OCI-LY1 (cell line): ENCODE measurements around the gene PHLPP1.

Source experiments
- H2AFZ ChIP-seq: fragments of 200-600 bp; sonication (generic), shearing (Covaris generic); 2 replicates; pipeline ENCODE4 v1.6.0; 2014; ENCODE audit warnings: antibody characterized with exemption, mild to moderate bottlenecking, low read length
- H3F3A ChIP-seq: fragments of 200-600 bp; sonication (generic), shearing (Covaris generic); 2 replicates; pipeline ENCODE4 v1.6.0; 2014; ENCODE audit warnings: mild to moderate bottlenecking, antibody characterized with exemption, low read length, moderate library complexity; ENCODE audit not compliant: insufficient read depth
- H3K27ac ChIP-seq: fragments of 200-600 bp; sonication (generic); 2 replicates; pipeline ENCODE4 v1.5.1; 2014; ENCODE audit warnings: low read length, mixed run types, mild to moderate bottlenecking, low read depth; ENCODE audit not compliant: poor library complexity, severe bottlenecking
- H3K27me3 ChIP-seq: fragments of 200-600 bp; sonication (generic); 2 replicates; pipeline ENCODE4 v1.6.0; 2014; ENCODE audit warnings: antibody characterized with exemption, mild to moderate bottlenecking, low read length, moderate library complexity; ENCODE audit not compliant: insufficient read depth
- H3K36me3 ChIP-seq: fragments of 200-600 bp; sonication (generic); 2 replicates; pipeline ENCODE4 v1.6.1; 2014; ENCODE audit warnings: mild to moderate bottlenecking, antibody characterized with exemption, low read length, moderate library complexity, mixed read lengths; ENCODE audit not compliant: insufficient read depth
- H3K4me1 ChIP-seq: fragments of 200-600 bp; sonication (generic); 2 replicates; pipeline ENCODE4 v1.5.1; 2014; ENCODE audit warnings: mild to moderate bottlenecking, low read length, moderate library complexity; ENCODE audit not compliant: insufficient read depth, severe bottlenecking
- H3K4me2 ChIP-seq: fragments of 200-600 bp; sonication (generic), shearing (Covaris generic); 2 replicates; pipeline ENCODE4 v1.6.1; 2014; ENCODE audit warnings: low read length
- H3K4me3 ChIP-seq: fragments of 200-600 bp; sonication (generic); 2 replicates; pipeline ENCODE4 v1.5.1; 2014; ENCODE audit warnings: low read length, low read depth, mild to moderate bottlenecking, mixed read lengths; ENCODE audit not compliant: poor library complexity, severe bottlenecking
- H3K79me2 ChIP-seq: fragments of 200-600 bp; shearing (Covaris generic); 2 replicates; pipeline ENCODE4 v1.6.1; 2016; ENCODE audit warnings: mixed run types, low read length, mixed read lengths; ENCODE audit not compliant: insufficient read depth
- H3K9ac ChIP-seq: fragments of 200-600 bp; sonication (generic), shearing (Covaris generic); 2 replicates; pipeline ENCODE4 v1.6.1; 2014; ENCODE audit warnings: mild to moderate bottlenecking, low read length, mixed read lengths
- H3K9me2 ChIP-seq: fragments of 200-600 bp; sonication (generic), shearing (Covaris generic); 2 replicates; pipeline ENCODE4 v1.6.1; 2014; ENCODE audit warnings: low read depth, mild to moderate bottlenecking, low read length, mixed read lengths
- H3K9me3 ChIP-seq: fragments of 200-600 bp; shearing (Covaris generic); 2 replicates; pipeline ENCODE4 v1.6.1; 2014; ENCODE audit warnings: low read length, mixed read lengths
- H4K20me1 ChIP-seq: fragments of 200-600 bp; sonication (generic), shearing (Covaris generic); 2 replicates; pipeline ENCODE4 v1.6.0; 2016; ENCODE audit warnings: mild to moderate bottlenecking, low read length; ENCODE audit not compliant: insufficient read depth
- CTCF ChIP-seq: fragments of 200-600 bp; sonication (generic), shearing (Covaris generic); IDR thresholded peaks from 2 replicates; pipeline ENCODE4 v1.5.1; 2017; ENCODE audit warnings: mild to moderate bottlenecking, antibody characterized with exemption, low read length, moderate library complexity, mixed read lengths
- EZH2 ChIP-seq: fragments of 200-600 bp; sonication (generic), shearing (Covaris generic); IDR thresholded peaks from 2 replicates; pipeline ENCODE4 v1.8.0; 2017; ENCODE audit warnings: borderline replicate concordance, mixed run types, mild to moderate bottlenecking, antibody characterized with exemption, low read length, moderate library complexity, mixed read lengths

PHLPP1 gene

GRCh38 chr18:62725896-62726295, 10.6 kb downstream of the PHLPP1 start:
- Histone ChIP-seq H2AFZ (no peak overlapping the region), H3F3A (no peaks in the 10 kb centered on the region), H3K9me2 (no peaks in the 10 kb centered on the region), H3K27ac (no peak overlapping the region), H3K4me2 (no peak overlapping the region), H3K9ac (no peak overlapping the region), H3K4me1 (peaks cover 52% of the 10 kb centered on the region), H3K9me3 (no peaks in the 10 kb centered on the region), H4K20me1 (no peaks in the 10 kb centered on the region), H3K27me3 (no peaks in the 10 kb centered on the region), H3K79me2 (peaks cover 3% of the 10 kb centered on the region; the same call in 1 of the 2 replicates), H3K36me3 (no peaks in the 10 kb centered on the region), H3K4me3 (no peak overlapping the region)
- no peak for TF ChIP-seq EZH2
- no peak for TF ChIP-seq CTCF

GRCh38 chr18:62728254-62728653, 12.9 kb downstream of the PHLPP1 start:
- H3K79me2 ChIP-seq, result peaks cover 4% of the 10 kb centered on the region; the same call in 1 of the 2 replicates
- no peak overlapping the region for H3K9ac ChIP-seq
- no peak overlapping the region for H3K4me2 ChIP-seq
- H3K4me3 ChIP-seq, result no peak overlapping the region
- no peaks in the 10 kb centered on the region for H3K9me2 ChIP-seq
- no peak for TF ChIP-seq CTCF
- no peak for TF ChIP-seq EZH2
- peaks cover 7% of the 10 kb centered on the region; the same call in 1 of the 2 replicates for H3K36me3 ChIP-seq
- no peak overlapping the region for H2AFZ ChIP-seq
- no peaks in the 10 kb centered on the region for H4K20me1 ChIP-seq
- H3K27ac ChIP-seq, result no peak overlapping the region
- no peaks in the 10 kb centered on the region for H3K27me3 ChIP-seq
- no peaks in the 10 kb centered on the region for H3F3A ChIP-seq
- peaks cover 3% of the 10 kb centered on the region; the same call in 1 of the 2 replicates for H3K9me3 ChIP-seq
- H3K4me1 ChIP-seq, result peaks cover 33% of the 10 kb centered on the region

GRCh38 chr18:62729487-62730386, 14.4 kb downstream of the PHLPP1 start:
- Histone ChIP-seq H3K9me2 (no peaks in the 10 kb centered on the region), H3K79me2 (0 out of 2 replicates have a peak, but pooled peaks cover 4% of the 10 kb centered on the region), H2AFZ (no peak overlapping the region), H4K20me1 (no peaks in the 10 kb centered on the region), H3K27me3 (no peaks in the 10 kb centered on the region), H3K36me3 (peaks cover 7% of the 10 kb centered on the region; the same call in 1 of the 2 replicates), H3K27ac (no peak overlapping the region), H3K4me3 (no peak overlapping the region), H3K4me2 (peak overlapping the region; percentile 34; the same call in 1 of the 2 replicates), H3K9me3 (peaks cover 3% of the 10 kb centered on the region; the same call in 1 of the 2 replicates), H3K9ac (no peak overlapping the region), H3K4me1 (peaks cover 24% of the 10 kb centered on the region), H3F3A (no peaks in the 10 kb centered on the region)
- TF ChIP-seq CTCF (no peak), EZH2 (no peak)
